ENCODE measurements around the gene LDLRAD4. TPM values are rescaled to one million over a fixed set of nuclear protein-coding genes. Genes with fewer than 3 reads are reported as not detected.

Gene LDLRAD4
- total RNA-seq, 2 donors from 2014 or later, result 33.1 to 41.2 TPM

DNA sequence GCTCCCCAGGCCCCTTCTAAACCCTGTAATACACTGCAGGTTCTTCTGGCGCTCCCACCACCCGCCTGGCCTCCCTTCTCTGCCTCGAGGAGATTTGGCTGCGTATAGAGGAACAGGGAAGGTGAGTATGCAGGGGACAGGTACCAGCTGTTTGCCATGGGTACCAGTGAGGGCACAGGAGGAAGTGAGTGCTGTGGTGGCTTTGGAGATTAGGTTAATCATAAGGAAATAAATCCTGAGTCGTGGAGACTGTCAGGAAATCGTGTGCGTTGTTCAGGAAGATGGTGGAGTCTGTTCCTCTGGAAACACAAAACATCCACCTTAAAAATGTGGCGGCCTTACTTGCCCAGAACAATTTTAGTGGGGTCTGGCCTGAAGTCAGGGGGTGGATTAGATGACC lies 277.4 kb downstream of the LDLRAD4 start:
- Histone ChIP-seq H3K27ac (no peak overlapping the region), H3K27me3 (no peaks in the 10 kb centered on the region), H3K4me3 (no peak overlapping the region), H3K36me3 (peaks cover 11% of the 10 kb centered on the region), H3K9me3 (no peaks in the 10 kb centered on the region), H3K4me1 (peaks cover 0 to 16% of the 10 kb centered on the region in 2 donors)
- TF ChIP-seq, protein P1, sequence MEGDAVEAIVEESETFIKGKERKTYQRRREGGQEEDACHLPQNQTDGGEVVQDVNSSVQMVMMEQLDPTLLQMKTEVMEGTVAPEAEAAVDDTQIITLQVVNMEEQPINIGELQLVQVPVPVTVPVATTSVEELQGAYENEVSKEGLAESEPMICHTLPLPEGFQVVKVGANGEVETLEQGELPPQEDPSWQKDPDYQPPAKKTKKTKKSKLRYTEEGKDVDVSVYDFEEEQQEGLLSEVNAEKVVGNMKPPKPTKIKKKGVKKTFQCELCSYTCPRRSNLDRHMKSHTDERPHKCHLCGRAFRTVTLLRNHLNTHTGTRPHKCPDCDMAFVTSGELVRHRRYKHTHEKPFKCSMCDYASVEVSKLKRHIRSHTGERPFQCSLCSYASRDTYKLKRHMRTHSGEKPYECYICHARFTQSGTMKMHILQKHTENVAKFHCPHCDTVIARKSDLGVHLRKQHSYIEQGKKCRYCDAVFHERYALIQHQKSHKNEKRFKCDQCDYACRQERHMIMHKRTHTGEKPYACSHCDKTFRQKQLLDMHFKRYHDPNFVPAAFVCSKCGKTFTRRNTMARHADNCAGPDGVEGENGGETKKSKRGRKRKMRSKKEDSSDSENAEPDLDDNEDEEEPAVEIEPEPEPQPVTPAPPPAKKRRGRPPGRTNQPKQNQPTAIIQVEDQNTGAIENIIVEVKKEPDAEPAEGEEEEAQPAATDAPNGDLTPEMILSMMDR (IDR thresholded peaks at IDR 0.05), result no peak
- DNase-seq (ENCODE audit: low spot score), result no peak

DNA sequence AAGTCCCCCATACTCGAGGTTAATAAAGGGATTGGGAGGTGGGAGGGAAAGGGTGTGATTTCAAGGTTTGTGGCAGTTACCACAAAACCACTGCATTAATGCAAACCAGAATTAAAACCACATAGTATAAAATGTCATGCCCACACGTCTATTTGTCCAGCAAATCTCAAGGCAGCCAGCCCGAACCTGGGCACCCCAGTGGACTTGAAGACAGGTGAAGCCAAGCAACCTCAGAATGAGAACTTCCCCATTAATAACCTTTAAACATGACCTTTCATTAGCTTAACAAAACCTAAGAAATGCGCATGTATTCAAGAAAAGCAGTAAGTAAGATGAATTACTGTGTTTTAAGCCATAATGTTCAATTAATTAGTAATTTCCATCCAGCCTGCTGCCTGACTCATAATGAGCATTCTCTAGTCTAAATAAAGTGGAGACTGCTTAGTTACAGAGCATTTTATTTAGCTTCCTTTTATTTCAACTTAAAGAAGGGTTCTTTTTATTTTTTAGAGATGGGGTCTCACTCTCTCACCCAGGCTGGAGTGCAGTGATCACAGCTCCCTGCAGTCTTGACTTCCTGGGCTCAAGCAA lies 278.2 kb downstream of the LDLRAD4 start:
- no peak for DNase-seq (ENCODE audit: low spot score)
- H3K27me3 ChIP-seq, result no peaks in the 10 kb centered on the region
- H3K4me1 ChIP-seq, result peaks cover 0 to 24% of the 10 kb centered on the region in 2 donors
- peaks cover 11% of the 10 kb centered on the region for H3K36me3 ChIP-seq
- H3K4me3 ChIP-seq, result no peak overlapping the region
- no peak overlapping the region for H3K27ac ChIP-seq
- H3K9me3 ChIP-seq, result no peaks in the 10 kb centered on the region
- TF ChIP-seq, protein P1 (IDR thresholded peaks at IDR 0.05), result no peak

DNA sequence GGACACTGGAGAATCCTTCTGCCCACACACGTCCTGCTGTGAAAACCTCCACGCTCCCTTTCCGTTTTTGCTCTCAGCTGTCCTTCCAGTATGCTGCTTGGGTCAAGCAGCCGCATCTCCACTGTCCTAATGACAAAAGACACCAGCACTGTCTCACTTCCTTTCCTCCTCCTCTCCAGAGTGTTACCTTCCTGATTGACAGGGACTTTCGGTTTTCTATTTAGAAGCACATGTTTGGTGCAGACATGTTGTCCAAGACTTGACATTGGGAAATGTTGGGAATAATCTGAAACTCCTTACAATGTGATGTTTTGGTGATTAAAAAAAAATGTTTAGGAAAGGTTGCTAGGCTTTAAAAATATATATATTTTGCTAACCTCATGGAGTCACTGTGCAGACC lies 281.2 kb downstream of the LDLRAD4 start:
- Histone ChIP-seq H3K36me3 (peaks cover 11% of the 10 kb centered on the region), H3K27me3 (no peaks in the 10 kb centered on the region), H3K4me1 (peaks cover 0 to 41% of the 10 kb centered on the region in 2 donors), H3K27ac (peak overlapping the region; percentile 90 to 93), H3K9me3 (no peaks in the 10 kb centered on the region), H3K4me3 (peak overlapping the region in 1 of 2 donors; percentile 38)
- no peak for DNase-seq (ENCODE audit: low spot score)
- TF ChIP-seq, protein P1 (IDR thresholded peaks at IDR 0.05), result no peak

DNA sequence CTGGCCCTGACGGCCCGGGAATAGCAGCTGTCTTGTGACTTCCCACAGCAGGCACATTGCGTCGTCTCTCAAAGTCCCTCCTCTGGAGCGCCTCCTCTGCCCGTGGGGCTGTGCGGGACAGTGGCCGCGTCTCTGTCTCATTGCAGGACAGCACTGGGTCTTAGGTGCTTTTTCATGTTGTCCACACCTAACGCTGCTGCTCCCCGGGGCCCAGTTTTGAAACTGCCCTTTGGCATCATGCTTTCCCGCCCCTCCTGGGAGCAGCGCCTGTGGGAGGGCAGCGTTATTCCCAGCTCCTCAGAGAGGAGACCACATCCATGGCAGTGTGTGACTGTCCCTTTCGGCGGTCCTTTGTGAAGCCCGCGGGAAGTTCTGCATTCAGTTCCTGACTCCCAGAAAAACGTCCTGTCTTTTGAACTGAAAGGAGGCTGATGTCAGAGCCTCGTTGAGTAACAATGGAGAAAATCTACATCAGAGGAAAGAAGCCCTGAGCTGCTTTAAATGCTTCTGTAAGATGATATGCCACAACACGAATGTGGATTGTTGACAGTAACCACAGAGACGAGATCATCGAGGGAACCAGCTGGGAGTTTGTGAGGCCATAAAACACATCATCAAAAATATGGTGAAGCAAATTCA lies 281.8 kb downstream of the LDLRAD4 start:
- TF ChIP-seq, protein P1 (IDR thresholded peaks at IDR 0.05), result peak in 1 of 2 donors; percentile 30
- peaks cover 0 to 41% of the 10 kb centered on the region in 2 donors for H3K4me1 ChIP-seq
- no peaks in the 10 kb centered on the region for H3K9me3 ChIP-seq
- H3K4me3 ChIP-seq, result peak overlapping the region; percentile 12 to 38
- H3K36me3 ChIP-seq, result peaks cover 11% of the 10 kb centered on the region
- H3K27ac ChIP-seq, result peak overlapping the region; percentile 90 to 93
- H3K27me3 ChIP-seq, result no peaks in the 10 kb centered on the region
- peak; percentile 78 for DNase-seq (ENCODE audit: low spot score)

DNA sequence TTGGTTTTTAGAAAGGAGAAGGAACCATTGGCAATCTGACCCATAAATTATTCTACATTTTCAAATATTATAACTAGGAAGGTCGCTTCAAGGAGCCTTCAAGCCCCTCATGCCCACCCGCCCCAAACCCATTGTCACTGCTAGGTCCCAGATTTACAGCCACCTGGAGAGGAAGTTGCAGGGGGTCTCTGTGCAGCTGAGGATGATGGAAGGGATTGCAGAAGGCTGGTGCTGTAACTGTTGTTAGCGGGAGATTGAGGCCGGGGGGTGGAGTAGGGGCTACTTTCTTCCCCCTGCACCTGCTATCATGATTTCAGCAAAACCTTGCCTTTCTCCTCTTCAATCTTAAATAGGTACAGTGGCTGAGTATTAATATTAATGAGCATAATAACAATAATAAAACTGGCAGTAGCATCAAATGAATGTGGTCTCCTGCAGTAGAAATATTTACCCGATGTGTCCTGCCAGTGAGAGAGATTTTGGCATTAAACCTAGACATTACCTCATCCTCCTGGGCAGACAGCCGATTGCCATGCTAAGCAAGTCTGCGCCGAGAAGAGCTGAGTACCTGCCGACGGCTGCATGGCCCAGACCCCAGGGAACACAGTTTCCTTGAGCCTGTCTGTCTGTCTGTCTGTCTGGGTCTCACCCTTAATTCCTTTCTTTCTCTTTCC lies 282.4 kb downstream of the LDLRAD4 start:
- H3K4me3 ChIP-seq, result no peak overlapping the region

More for the DNA sequence above, 282.4 kb downstream of the LDLRAD4 start:
- Histone ChIP-seq H3K36me3 (peaks cover 11% of the 10 kb centered on the region), H3K27ac (peak overlapping the region; percentile 90 to 93), H3K4me1 (peaks cover 0 to 41% of the 10 kb centered on the region in 2 donors), H3K9me3 (no peaks in the 10 kb centered on the region), H3K27me3 (no peaks in the 10 kb centered on the region)
- TF ChIP-seq, protein P1 (IDR thresholded peaks at IDR 0.05), result no peak
- peak; percentile 83 for DNase-seq (ENCODE audit: low spot score)
